Motor neuron (in vitro differentiated cells): ENCODE results near the gene CD40LG. TPM values are rescaled to one million over a fixed set of nuclear protein-coding genes. Genes with fewer than 3 reads are reported as not detected.

Experiments used
- ATAC-seq, 8 experiments: fragments of 200-7000 bp; cut with Tn5 transposase; replicated peaks in 6 of 8; 2 replicates each; pipeline ENCODE4 v1.8.0; 2021; ENCODE audit warnings: mild to moderate bottlenecking in 8 of 8, moderate library complexity in 8 of 8
- H3K27ac ChIP-seq, 2 donors: fragments of 250-450 bp; sonication (Bioruptor Pico); 2 replicates each; pipeline ENCODE4 v1.9.0; 2021; ENCODE audit warnings: antibody characterized with exemption in 2 of 2, mild to moderate bottlenecking in 2 of 2, moderate library complexity in 1 of 2
- H3K4me1 ChIP-seq, 2 donors: fragments of 250-450 bp; sonication (Bioruptor Pico); replicated peaks in 1 of 2; 2 replicates each; pipeline ENCODE4 v1.6.1; 2021; ENCODE audit warnings: antibody characterized with exemption in 2 of 2, mild to moderate bottlenecking in 2 of 2, moderate library complexity in 1 of 2
- H3K4me3 ChIP-seq, 5 donors: fragments of 250-450 bp; sonication (Bioruptor Pico); 2 replicates each; pipeline ENCODE4 v1.9.0; 2021; ENCODE audit warnings: antibody characterized with exemption in 5 of 5, mild to moderate bottlenecking in 5 of 5, moderate library complexity in 4 of 5
- WGBS, 10 experiments: fragments of 450-650 bp; shearing (Covaris generic); methylation state at CpG; one replicate each; pipeline ENCODE4 v1.0.0; 2022; 5-methylcytosine and 5-hydroxymethylcytosine counted together
- in situ Hi-C, 9 experiments: fragments of 400-800 bp; cut with MboI; loops; one replicate each; pipeline ENCODE4 v1.15.0; 2021; ENCODE audit warnings: low sequenced_read_pairs in 9 of 9, low pct_unique_long_range_greater_than_20kb in 2 of 9; ENCODE audit not compliant: unreplicated experiment in 9 of 9
- total RNA-seq, 8 experiments: library from RNA; unstranded; fragments of 300-600 nt; gene quantifications; 2 replicates each; pipeline versions ENCODE4 v1.2.3 to v1.2.4, GENCODE V29; 2022

The CD40LG gene
- total RNA-seq, 8 experiments from 2014 or later: 0.24 TPM; not detected in 7

DNA sequence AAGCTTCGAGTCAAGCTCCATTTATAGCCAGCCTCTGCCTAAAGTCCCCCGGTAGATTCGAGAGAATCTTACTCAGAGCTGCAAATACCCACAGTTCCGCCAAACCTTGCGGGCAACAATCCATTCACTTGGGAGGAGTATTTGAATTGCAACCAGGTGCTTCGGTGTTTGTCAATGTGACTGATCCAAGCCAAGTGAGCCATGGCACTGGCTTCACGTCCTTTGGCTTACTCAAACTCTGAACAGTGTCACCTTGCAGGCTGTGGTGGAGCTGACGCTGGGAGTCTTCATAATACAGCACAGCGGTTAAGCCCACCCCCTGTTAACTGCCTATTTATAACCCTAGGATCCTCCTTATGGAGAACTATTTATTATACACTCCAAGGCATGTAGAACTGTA, 11.2 kb downstream of the CD40LG start:
- no peak for ATAC-seq
- no peak overlapping the region for H3K27ac ChIP-seq
- peaks cover 12 to 21% of the 10 kb centered on the region in 2 donors for H3K4me1 ChIP-seq
- in situ Hi-C loops: no loop called here
- 20 to 96% (median 73%) methylated on average over 1 to 6 of the region's 9 CpGs; no CpG with 5 or more reads in 6 of the 10 experiments for WGBS, 10 experiments
- no peak overlapping the region for H3K4me3 ChIP-seq

DNA sequence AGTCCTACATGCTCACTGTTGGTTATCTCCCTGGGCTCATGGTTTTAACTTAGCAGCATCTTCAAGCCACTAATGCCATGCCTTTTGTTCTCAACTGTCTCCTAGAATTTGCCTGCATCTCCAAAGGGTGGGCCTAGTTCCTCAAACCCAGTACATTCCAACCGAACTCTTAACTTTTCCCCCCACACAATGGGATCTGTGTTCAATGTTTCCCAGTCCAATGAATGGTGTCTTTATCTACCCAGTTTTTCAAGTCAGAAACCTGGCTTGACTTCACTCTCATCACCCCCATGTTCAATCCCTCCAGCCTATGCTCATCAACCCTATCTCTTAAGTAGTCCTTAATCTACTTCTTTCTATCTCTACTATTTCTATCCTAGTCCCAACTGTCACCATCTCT, 12.9 kb downstream of the CD40LG start:
- in situ Hi-C loops: no loop called here
- 0 to 88% (median 60%) methylated on average over 1 of the region's 1 CpG; no CpG with 5 or more reads in 7 of the 10 experiments for WGBS, 10 experiments
- ATAC-seq: no peak
- Histone ChIP-seq H3K4me1 (peaks cover 11 to 19% of the 10 kb centered on the region in 2 donors), H3K27ac (no peak overlapping the region), H3K4me3 (no peak overlapping the region)

DNA sequence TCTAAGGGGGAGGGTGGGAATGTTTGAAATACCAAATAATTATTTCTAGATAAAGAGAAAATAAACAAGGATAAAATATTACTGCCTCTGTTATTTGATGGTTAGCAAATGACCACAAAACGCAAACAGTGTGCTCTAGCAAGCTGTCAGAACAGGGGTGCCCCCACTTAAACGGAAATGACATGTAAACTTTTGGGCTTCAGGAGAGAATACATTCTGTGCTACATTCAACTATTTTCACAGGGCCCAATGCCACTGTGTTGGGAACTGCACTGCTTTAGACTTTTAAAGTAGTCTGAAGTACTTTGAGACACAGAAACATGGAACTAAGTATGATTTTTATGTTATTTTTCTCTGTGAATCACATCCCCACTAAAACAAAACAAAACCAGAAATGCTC, 14.1 kb downstream of the CD40LG start:
- 40 to 93% (median 50%) methylated on average over 1 to 2 of the region's 2 CpGs; no CpG with 5 or more reads in 7 of the 10 experiments for WGBS, 10 experiments
- in situ Hi-C loops: no loop called here
- no peak for ATAC-seq
- no peak overlapping the region for H3K27ac ChIP-seq
- no peak overlapping the region for H3K4me3 ChIP-seq
- H3K4me1 ChIP-seq: peaks cover under 1 to 7% of the 10 kb centered on the region in 2 donors

DNA sequence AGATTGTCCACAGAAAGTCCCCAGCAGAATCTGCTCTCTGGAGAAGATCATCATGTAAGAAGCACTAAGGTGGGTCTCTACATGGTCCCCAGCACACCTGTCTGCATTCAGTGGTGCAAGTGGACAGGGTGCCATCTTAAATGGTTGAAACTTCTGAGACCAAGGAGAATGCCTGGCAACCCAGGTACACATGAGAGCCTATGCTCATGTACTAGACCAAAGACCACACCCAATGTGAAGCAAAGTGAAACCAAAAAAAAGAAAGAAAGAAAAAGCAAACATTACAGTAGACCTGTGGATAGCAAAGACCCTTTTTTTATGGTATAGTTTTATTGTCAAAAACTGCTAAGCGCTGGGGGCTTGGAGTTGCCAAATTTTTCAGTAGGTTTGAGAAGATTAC, 15.0 kb downstream of the CD40LG start:
- in situ Hi-C loops: no loop called here
- Histone ChIP-seq H3K4me1 (no peaks in the 10 kb centered on the region), H3K4me3 (no peak overlapping the region), H3K27ac (no peak overlapping the region)
- ATAC-seq: no peak
- 80 to 100% (median 90%) methylated on average over 1 of the region's 1 CpG; no CpG with 5 or more reads in 6 of the 10 experiments for WGBS, 10 experiments

DNA sequence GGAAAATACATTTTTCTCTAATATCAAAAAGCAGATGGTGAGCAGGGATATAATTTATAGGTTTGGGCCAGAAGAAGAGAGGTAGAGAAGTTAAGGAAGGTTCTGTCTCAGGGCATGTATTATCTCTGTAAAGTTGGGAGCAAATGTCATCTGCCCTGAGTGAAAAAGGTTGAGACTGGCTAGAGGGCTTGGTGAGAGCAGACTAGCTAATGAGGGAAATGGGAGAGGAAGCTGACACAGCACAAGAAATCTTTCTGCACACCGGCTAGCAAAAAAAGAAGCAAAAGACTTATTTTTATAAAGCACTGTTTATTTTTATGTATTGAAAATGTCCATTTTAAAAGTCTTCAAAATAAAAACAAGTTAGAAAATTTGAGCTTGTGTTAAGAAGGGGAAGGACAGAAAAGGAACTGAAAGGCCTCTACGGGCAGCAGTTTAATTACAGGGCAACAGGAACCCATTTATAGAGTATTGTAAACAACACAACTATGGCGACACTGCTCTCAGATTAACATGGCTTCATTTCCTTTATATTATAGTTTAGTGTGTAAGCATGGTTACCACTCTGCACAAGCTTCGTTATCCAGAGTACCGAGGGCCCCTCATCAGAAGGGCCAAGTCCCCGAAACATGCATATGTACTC, 17.4 kb downstream of the CD40LG start:
- Histone ChIP-seq H3K4me1 (no peaks in the 10 kb centered on the region), H3K27ac (no peak overlapping the region), H3K4me3 (no peak overlapping the region)
- 47 to 100% (median 91%) methylated on average over 1 to 6 of the region's 6 CpGs for WGBS, 10 experiments
- in situ Hi-C loops: no loop called here
- no peak for ATAC-seq

DNA sequence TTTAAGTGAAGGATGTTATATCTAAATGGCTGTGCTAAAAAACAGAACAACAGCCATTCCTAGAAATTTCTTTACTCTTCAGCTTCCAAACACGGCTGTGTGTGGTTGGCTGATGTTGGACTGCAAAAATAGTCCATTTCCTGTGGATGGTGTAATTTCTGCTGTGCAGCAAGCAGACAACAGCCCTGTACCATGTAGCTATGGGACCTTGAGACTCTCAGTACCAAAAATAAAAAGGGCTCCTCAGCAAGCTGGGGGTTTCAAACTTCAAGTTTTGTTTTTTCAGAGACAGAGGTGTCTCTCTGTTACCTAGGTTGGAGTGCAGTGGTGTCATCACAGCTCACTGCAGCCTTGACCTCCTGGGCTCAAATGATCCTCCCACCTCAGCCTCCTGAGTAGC, 18.1 kb downstream of the CD40LG start:
- Histone ChIP-seq H3K4me3 (no peak overlapping the region), H3K27ac (no peak overlapping the region), H3K4me1 (no peaks in the 10 kb centered on the region)
- in situ Hi-C loops: no loop called here
- 43% methylated on average over 1 of the region's 1 CpG; no CpG with 5 or more reads in 9 of the 10 experiments for WGBS, 10 experiments
- no peak for ATAC-seq

DNA sequence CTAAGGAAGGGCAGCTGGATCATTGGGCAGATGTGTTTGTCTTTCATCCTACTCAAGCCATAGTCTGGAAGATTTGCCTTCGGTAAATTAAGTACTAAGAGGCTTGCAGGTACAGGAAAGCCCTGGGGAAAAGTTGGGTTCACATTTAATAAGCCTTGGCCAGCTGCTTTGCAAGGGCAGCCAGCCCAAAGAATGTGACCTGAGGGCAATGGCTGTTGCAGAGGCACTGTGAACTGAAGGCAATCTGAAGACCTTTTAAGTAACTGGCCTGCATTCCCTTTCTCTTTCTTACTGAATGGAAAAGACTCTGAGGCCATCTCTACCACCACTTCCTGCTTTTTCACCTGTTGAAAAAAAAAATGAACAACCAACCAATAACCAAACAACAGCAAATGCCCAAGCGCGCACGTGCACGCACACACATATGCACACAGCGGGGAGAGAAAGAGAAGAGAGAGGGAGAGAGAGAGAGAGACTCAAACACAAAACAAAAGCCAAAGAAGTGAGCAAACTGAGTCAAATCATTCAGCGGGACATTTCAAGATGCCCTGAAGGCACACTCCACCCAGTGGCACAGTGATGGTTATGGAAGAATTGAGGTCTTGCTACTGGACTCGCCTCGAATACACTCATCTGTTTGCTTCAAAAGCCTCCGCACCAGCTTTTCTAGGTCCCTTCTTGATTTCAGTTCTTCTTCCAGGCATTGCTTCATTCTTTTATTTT, 19.6 kb downstream of the CD40LG start:
- Histone ChIP-seq H3K4me3 (no peak overlapping the region), H3K27ac (no peak overlapping the region), H3K4me1 (no peaks in the 10 kb centered on the region)
- 59 to 100% (median 80%) methylated on average over 1 to 8 of the region's 10 CpGs; no CpG with 5 or more reads in 5 of the 10 experiments for WGBS, 10 experiments
- no peak for ATAC-seq
- in situ Hi-C loops: no loop called here

DNA sequence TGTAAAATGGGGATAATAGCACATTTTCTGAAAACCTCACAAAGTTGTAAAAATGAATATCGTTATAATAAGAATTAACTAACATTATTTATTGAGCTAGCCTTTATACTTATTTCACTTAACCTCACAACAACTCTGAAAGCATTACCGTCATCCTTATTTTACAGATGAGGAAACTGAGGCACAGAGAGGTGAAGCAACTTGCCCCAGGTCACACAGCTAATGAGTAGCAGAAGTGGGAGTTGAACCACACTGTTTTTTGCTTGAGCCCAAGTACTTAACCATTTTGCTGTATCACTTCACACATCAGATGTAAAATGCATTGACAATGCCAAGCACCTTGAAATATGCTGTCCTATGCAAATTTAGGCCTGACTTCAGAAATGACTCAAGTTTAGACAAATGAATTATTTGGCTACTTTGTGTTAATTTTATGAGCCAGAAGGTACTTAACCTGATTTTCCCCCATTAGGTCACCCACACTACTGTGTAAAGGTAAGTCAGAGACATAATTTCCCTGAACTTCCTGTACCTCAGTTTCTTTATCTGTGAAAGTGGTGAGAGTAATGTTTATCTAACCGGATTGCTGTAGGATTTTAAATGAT, 23.1 kb downstream of the CD40LG start:
- 60 to 100% (median 94%) methylated on average over 1 to 3 of the region's 3 CpGs; no CpG with 5 or more reads in 3 of the 10 experiments for WGBS, 10 experiments
- no peak for ATAC-seq
- in situ Hi-C loops: no loop called here
- H3K4me3 ChIP-seq: no peak overlapping the region
- H3K4me1 ChIP-seq: no peaks in the 10 kb centered on the region
- no peak overlapping the region for H3K27ac ChIP-seq

DNA sequence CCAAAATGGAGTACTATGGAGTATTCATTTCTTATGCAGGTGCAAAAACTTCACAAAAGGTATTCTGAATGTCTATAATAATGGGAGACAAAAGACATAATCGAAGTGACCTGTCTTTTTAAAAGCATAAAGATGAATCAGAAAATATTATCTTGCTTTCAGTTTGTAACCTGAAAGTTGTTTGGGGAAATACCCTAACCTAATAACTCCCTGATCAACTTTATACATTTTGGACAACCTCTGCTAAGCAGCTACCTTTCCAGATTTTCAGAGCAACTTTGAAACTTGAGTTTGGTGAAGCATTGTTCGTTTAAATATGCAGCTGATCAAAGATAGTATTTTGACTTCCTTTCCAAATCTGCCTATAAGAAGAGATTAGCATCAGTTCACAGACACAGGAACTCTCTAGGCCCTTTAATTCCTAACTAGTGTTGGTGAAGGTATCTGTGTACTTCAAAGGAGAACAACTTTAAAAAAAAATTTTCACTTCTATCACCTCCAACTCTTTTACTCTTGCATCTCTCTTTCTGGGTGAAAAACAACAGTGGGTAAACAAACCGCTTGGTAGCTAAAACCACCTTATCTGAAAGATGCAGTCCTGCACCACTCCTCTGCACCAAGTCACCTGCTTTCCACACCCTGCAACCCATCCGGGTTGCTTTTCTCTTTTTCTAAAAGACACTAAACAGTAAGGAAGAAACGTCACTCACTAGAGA, 26.5 kb downstream of the CD40LG start:
- WGBS, 10 experiments: 19 to 89% (median 60%) methylated on average over 1 to 5 of the region's 5 CpGs; no CpG with 5 or more reads in 5 of the 10 experiments
- ATAC-seq: no peak
- Histone ChIP-seq H3K4me1 (no peaks in the 10 kb centered on the region), H3K27ac (no peak overlapping the region), H3K4me3 (no peak overlapping the region)
- in situ Hi-C loops: no loop called here

DNA sequence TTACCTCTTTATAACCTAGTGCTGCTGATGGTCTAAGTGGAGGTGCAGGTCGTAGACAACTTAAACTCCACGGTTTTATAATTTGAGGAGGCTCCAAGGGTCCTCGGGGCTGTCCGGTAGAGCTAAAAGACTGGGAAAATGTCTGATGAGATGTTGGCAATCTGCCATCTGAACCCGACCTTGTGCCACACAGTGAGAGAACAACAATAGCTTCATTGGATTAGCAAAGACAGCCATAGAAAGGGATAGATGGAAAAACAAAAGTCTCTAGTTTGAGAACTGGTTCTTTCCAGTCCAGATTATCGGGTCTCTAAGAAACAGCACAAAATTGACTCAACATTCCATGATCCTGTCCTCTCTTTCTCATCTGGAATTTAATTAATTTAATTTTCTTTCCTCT, 31.6 kb downstream of the CD40LG start:
- H3K27ac ChIP-seq: peak overlapping the region in 1 of 2 donors; percentile 41
- ATAC-seq: peak in 5 of 8 experiments; percentile 53 to 83 (median 69)
- peaks cover 0 to 2% of the 10 kb centered on the region in 2 donors for H3K4me1 ChIP-seq
- WGBS, 10 experiments: 40 to 100% (median 55%) methylated on average over 1 to 6 of the region's 6 CpGs; no CpG with 5 or more reads in 6 of the 10 experiments
- in situ Hi-C loops: no loop called here
- H3K4me3 ChIP-seq: peak overlapping the region in 1 of 5 donors; percentile 17

DNA sequence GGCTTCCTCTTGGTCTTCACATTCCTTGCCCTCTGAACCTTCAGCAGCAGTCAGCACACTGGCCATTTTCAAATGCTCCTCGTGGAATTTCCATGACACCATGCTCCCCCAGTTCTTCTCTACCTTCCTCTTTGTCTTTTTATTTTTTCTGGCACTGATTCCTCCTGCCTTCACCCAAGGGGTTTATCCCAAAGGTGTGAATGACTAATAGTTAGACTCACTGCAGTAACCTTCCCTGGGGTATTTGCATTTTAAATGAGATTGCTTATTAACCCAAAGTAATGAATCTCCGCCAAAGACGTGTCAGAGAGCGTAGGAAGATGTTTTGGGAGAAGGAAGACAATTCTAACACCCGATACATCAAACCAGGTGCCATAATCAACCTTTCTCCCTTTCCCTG, 36.2 kb downstream of the CD40LG start:
- Histone ChIP-seq H3K4me3 (no peak overlapping the region), H3K4me1 (peaks cover 0 to 2% of the 10 kb centered on the region in 2 donors), H3K27ac (no peak overlapping the region)
- 16 to 100% (median 33%) methylated on average over 1 to 5 of the region's 5 CpGs; no CpG with 5 or more reads in 7 of the 10 experiments for WGBS, 10 experiments
- in situ Hi-C loops: no loop called here
- no peak for ATAC-seq

DNA sequence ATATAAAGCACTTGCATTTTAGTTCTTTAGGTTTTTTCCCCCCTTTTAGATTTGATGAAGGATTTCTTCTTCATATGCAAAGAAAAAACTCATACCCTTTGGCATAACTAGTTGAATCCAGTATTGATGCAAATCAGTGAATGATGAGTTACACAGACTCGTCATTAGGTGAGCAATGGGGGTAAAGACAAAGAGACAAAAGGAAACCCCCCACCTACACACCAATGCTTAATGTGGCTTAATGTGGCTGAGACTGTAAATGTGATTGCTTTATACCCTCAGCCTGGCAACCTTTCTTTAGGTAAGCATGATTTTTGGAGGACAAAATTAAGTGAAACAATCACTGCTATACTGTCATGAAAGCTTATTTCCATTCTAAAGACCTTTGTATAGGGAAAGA, 39.5 kb downstream of the CD40LG start:
- no peak for ATAC-seq
- Histone ChIP-seq H3K4me3 (no peak overlapping the region), H3K27ac (no peak overlapping the region), H3K4me1 (no peaks in the 10 kb centered on the region)
- in situ Hi-C loops: no loop called here
- 38% methylated on average over 1 of the region's 1 CpG; no CpG with 5 or more reads in 9 of the 10 experiments for WGBS, 10 experiments

DNA sequence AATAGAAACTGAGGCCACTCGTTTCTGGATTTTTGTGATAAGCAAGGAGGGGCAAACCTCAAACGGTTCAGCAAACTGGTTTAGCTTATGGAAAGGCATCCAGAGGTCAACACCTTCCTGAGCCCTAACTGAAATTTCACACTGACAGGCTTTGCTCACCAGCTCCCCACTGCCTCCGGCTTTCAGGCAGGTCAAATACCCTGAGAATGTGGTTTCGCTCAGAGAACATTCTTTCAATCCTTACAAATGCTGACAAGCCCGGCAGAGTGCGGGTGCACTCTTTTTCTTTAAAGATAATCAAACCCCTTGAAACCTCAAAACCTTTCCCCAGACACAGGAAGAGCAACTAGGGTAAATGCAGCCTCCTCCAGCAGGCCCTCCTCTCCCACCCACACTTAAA, 41.5 kb downstream of the CD40LG start:
- H3K4me3 ChIP-seq: no peak overlapping the region
- no peak overlapping the region for H3K27ac ChIP-seq
- in situ Hi-C loops: no loop called here
- ATAC-seq: no peak
- H3K4me1 ChIP-seq: no peaks in the 10 kb centered on the region
- 7 to 64% (median 33%) methylated on average over 1 to 4 of the region's 6 CpGs; no CpG with 5 or more reads in 5 of the 10 experiments for WGBS, 10 experiments
